B cell (primary cell): Measurements from ENCODE around the gene RNF212. TPM values are rescaled to one million over a fixed set of nuclear protein-coding genes. Genes with fewer than 3 reads are reported as not detected.

ENCODE experiments used
- ATAC-seq: fragments of 200-7000 bp; cut with Tn5 transposase; one replicate; pipeline ENCODE4 v1.10.0; 2021; ENCODE audit warnings: low read depth, mild to moderate bottlenecking, moderate number of reproducible peaks, moderate library complexity
- CTCF ChIA-PET: fragments of 350-600 bp; sonication (Branson Sonifier 250); formaldehyde crosslinking; loops from one replicate; lab custom pipeline; 2021; ENCODE audit warnings: antibody characterized with exemption, inconsistent platforms; lab: Charles Lee
- POLR2A ChIA-PET: fragments of 350-600 bp; sonication (Branson Sonifier 250); formaldehyde crosslinking; loops from one replicate; lab custom pipeline; 2021; ENCODE audit warnings: antibody characterized with exemption; lab: Charles Lee
- DNase-seq: peaks from one replicate; pipeline ENCODE4 v3.0.0; 2013
- H2AFZ ChIP-seq: 2 replicates; pipeline ENCODE4 v1.6.1; 2012; ENCODE audit warnings: mild to moderate bottlenecking, low read depth, low read length; ENCODE audit not compliant: insufficient read depth, poor library complexity, severe bottlenecking
- H3K27ac ChIP-seq, 2 donors: 1 replicate in 1 of 2; 2 replicates in 1 of 2; pipeline ENCODE4 v1.5.1; 2012 to 2013; ENCODE audit warnings: low read length in 2 of 2, mild to moderate bottlenecking in 2 of 2, moderate library complexity in 1 of 2
- H3K27me3 ChIP-seq, 4 experiments: fragments of 200-600 bp in 1 of 4; sonication (generic) in 1 of 4; replicated peaks in 1 of 4; 1 replicate in 2 of 4; 2 replicates in 2 of 4; pipeline versions ENCODE4 v1.6.1 to v1.7.0; 2013 to 2016; ENCODE audit warnings: low read length in 3 of 4, mild to moderate bottlenecking in 2 of 4, mixed read lengths in 1 of 4, moderate library complexity in 1 of 4; ENCODE audit not compliant: insufficient read depth in 4 of 4, control insufficient read depth in 3 of 4; ENCODE audit errors: control extremely low read depth in 1 of 4
- H3K36me3 ChIP-seq, 2 experiments: replicated peaks in 1 of 2; 1 replicate in 1 of 2; 2 replicates in 1 of 2; pipeline versions ENCODE4 v1.6.1 to v1.7.1; 2013; ENCODE audit warnings: low read length in 1 of 2; ENCODE audit not compliant: insufficient read depth in 2 of 2, control insufficient read depth in 1 of 2; ENCODE audit errors: control extremely low read depth in 1 of 2, extremely low read depth in 1 of 2
- H3K4me1 ChIP-seq, 2 donors: fragments of 200-600 bp in 1 of 2; sonication (generic) in 1 of 2; 1 replicate in 1 of 2; 2 replicates in 1 of 2; pipeline versions ENCODE4 v1.5.1 to v1.6.1; 2013 to 2017; ENCODE audit warnings: low read length in 2 of 2; ENCODE audit not compliant: control insufficient read depth in 2 of 2, insufficient read depth in 2 of 2
- H3K4me2 ChIP-seq: replicated peaks from 2 replicates; pipeline ENCODE3; 2012; ENCODE audit warnings: mild to moderate bottlenecking, low read depth, low read length; ENCODE audit not compliant: poor library complexity, severe bottlenecking
- H3K4me3 ChIP-seq, 5 experiments: fragments of 200-600 bp in 1 of 5; sonication (generic) in 1 of 5; 1 replicate in 3 of 5; 2 replicates in 2 of 5; pipeline versions ENCODE4 v1.5.1 to v1.7.0; 2011 to 2016; ENCODE audit warnings: low read length in 4 of 5, mild to moderate bottlenecking in 4 of 5, low read depth in 2 of 5, control low read depth in 1 of 5, moderate library complexity in 1 of 5; ENCODE audit not compliant: insufficient read depth in 1 of 5; ENCODE audit errors: control extremely low read depth in 1 of 5, extremely low read depth in 1 of 5
- H3K79me2 ChIP-seq: fragments of 200-600 bp; sonication (generic); one replicate; pipeline ENCODE4 v1.6.0; 2016; ENCODE audit warnings: low read length; ENCODE audit not compliant: control insufficient read depth, insufficient read depth
- H3K9ac ChIP-seq: fragments of 200-600 bp; sonication (generic); 2 replicates; pipeline ENCODE4 v1.6.1; 2017; ENCODE audit warnings: mild to moderate bottlenecking, low read length, moderate library complexity
- H3K9me3 ChIP-seq, 3 donors: one replicate each; pipeline versions ENCODE4 v1.6.1 to v1.7.1; 2013; ENCODE audit warnings: low read length in 2 of 3; ENCODE audit not compliant: control insufficient read depth in 2 of 3, insufficient read depth in 1 of 3; ENCODE audit errors: control extremely low read depth in 1 of 3
- H4K20me1 ChIP-seq: 2 replicates; pipeline ENCODE4 v1.6.0; 2012; ENCODE audit warnings: mild to moderate bottlenecking, low read length; ENCODE audit not compliant: insufficient read depth, control insufficient read depth, poor library complexity, severe bottlenecking
- H3K27ac Mint-ChIP-seq: one replicate; pipeline ENCODE4 v1.8.0; 2021; ENCODE audit warnings: mixed read lengths
- H3K27me3 Mint-ChIP-seq: one replicate; pipeline ENCODE4 v1.8.0; 2021; ENCODE audit warnings: mixed read lengths
- H3K4me1 Mint-ChIP-seq: one replicate; pipeline ENCODE4 v1.8.0; 2021; ENCODE audit warnings: mixed read lengths
- H3K4me3 Mint-ChIP-seq: one replicate; pipeline ENCODE4 v1.8.0; 2021; ENCODE audit warnings: mixed read lengths
- H3K9me3 Mint-ChIP-seq: one replicate; pipeline ENCODE4 v1.8.0; 2022; ENCODE audit warnings: mixed read lengths; ENCODE audit not compliant: insufficient read depth
- EZH2 ChIP-seq: IDR thresholded peaks from 2 replicates; pipeline ENCODE4 v1.6.1; 2012; ENCODE audit warnings: borderline replicate concordance, low read depth, mild to moderate bottlenecking, moderate library complexity, low read length; ENCODE audit not compliant: insufficient read depth, poor library complexity, severe bottlenecking
- WGBS: methylation state at CpG from one replicate; pipeline ENCODE4 v1.1.5; 2013; ENCODE audit warnings: missing lambda C conversion rate; ENCODE audit not compliant: insufficient coverage; 5-methylcytosine and 5-hydroxymethylcytosine counted together
- intact Hi-C: fragments of 100-400 bp; cut with micrococcal nuclease; formaldehyde crosslinking; loops from one replicate; pipeline ENCODE4 v1.10.0; 2022
- polyA plus RNA-seq: library from polyadenylated mRNA; depleted of rRNA; stranded (reverse); fragments of >200 nt; gene quantifications from 2 replicates; pipeline ENCODE4 v1.2.3, GENCODE V29; 2012
- total RNA-seq, 2 donors: library from RNA; stranded (reverse); fragments of 120-200 nt in 1 of 2; gene quantifications; 1 replicate in 1 of 2; 2 replicates in 1 of 2; pipeline versions ENCODE4 v1.2.3 to v1.2.4, GENCODE V29; 2013 to 2022
- TF ChIP-seq, protein P1 (sequence below): fragments of 200-600 bp; IDR thresholded peaks from one replicate; pipeline ENCODE4 v1.8.0; 2022; ENCODE audit warnings: antibody characterized with exemption, mild to moderate bottlenecking

RNF212 gene
- total and polyA plus RNA-seq, 2 donors (not counting 1 experiment from before 2014, with no cell fraction given), result 2.1 to 5.9 TPM

DNA sequence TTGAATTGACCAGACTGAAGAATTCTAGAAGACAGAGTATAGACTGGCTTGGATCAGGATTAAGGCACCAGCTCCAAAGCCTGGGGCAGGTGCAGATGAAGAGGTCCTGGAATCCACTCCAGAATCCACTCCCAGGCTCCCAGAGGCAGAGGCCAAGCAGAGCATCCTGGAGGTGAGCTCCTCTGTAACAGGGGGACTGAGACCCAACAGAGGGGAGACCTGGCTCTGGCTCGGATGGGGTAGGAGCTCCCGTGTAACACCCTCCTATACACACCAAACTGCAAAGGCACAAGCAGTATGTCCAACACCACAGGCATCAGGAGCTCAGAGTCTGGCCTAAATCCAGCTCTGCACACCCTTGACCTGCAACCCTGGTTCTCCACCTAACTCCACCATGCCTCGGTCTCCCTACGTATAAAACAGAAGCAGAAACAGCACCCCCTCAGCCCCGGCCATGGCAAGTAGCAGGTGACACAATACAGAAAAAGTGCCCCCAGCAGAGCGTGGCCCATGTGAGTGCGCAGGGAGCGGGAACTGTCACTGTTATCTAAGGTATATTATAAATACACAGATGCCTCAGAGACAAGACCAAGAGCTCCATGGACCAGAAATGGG, 14.9 kb downstream of the RNF212 start:
- TF ChIP-seq, protein P1, sequence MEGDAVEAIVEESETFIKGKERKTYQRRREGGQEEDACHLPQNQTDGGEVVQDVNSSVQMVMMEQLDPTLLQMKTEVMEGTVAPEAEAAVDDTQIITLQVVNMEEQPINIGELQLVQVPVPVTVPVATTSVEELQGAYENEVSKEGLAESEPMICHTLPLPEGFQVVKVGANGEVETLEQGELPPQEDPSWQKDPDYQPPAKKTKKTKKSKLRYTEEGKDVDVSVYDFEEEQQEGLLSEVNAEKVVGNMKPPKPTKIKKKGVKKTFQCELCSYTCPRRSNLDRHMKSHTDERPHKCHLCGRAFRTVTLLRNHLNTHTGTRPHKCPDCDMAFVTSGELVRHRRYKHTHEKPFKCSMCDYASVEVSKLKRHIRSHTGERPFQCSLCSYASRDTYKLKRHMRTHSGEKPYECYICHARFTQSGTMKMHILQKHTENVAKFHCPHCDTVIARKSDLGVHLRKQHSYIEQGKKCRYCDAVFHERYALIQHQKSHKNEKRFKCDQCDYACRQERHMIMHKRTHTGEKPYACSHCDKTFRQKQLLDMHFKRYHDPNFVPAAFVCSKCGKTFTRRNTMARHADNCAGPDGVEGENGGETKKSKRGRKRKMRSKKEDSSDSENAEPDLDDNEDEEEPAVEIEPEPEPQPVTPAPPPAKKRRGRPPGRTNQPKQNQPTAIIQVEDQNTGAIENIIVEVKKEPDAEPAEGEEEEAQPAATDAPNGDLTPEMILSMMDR, result no peak
- TF ChIP-seq EZH2, result no peak

DNA sequence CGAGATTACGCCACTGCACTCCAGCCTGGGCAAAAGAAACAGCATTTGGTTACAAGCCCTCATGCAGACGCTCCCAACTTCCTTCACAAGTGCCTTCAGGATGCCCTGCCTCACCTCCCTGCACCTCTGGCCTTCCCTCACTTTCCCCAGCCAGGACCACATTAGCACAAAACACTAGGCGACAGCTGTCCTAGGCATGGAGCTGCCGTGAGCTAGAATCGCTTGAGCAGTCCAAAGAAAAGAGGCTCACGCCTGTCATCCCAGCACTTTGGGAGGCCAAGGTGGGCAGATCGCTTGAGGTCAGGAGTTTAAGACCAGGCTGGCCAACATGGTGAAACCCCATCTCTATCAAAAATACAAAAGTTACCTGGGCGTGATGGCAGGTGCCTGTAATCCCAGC, 15.8 kb downstream of the RNF212 start:
- H3K36me3 ChIP-seq, result no peaks in the 10 kb centered on the region
- H3K79me2 ChIP-seq, result no peaks in the 10 kb centered on the region
- TF ChIP-seq, protein P1, result no peak
- TF ChIP-seq EZH2, result no peak
- H3K27ac ChIP-seq, result no peak overlapping the region
- intact Hi-C loops, result no loop called here
- ChIA-PET POLR2A (no interaction called here), CTCF (no interaction called here)
- Mint-ChIP-seq H3K4me1 (no peaks in the 10 kb centered on the region), H3K27me3 (peaks cover 4% of the 10 kb centered on the region), H3K4me3 (no peak overlapping the region), H3K27ac (no peak overlapping the region), H3K9me3 (no peaks in the 10 kb centered on the region)
- H3K4me3 ChIP-seq, result no peak overlapping the region
- no peak for DNase-seq
- H3K9me3 ChIP-seq, result no peaks in the 10 kb centered on the region
- H3K4me1 ChIP-seq, result no peaks in the 10 kb centered on the region
- no peak overlapping the region for H3K9ac ChIP-seq
- no peak overlapping the region for H3K4me2 ChIP-seq
- no peaks in the 10 kb centered on the region for H3K27me3 ChIP-seq
- no peaks in the 10 kb centered on the region for H4K20me1 ChIP-seq
- H2AFZ ChIP-seq, result no peak overlapping the region
- no peak for ATAC-seq
- WGBS, result 94% methylated on average over 6 of the region's 9 CpGs

More for the DNA sequence above, 14.9 kb downstream of the RNF212 start:
- H3K4me1 Mint-ChIP-seq, result no peaks in the 10 kb centered on the region
- intact Hi-C loops, result no loop called here
- H3K9me3 Mint-ChIP-seq, result no peaks in the 10 kb centered on the region
- no peaks in the 10 kb centered on the region for H3K36me3 ChIP-seq
- H3K4me2 ChIP-seq, result no peak overlapping the region
- H3K4me3 Mint-ChIP-seq, result no peak overlapping the region
- 85% methylated on average over 4 of the region's 8 CpGs for WGBS
- H3K4me3 ChIP-seq, result no peak overlapping the region
- H2AFZ ChIP-seq, result no peak overlapping the region
- CTCF ChIA-PET, result interaction anchor here (0.5 kb wide), 1 partner anchor 247 kb away, joined by 3 read pairs; no protein-coding TSS in a partner anchor
- H3K9ac ChIP-seq, result no peak overlapping the region
- no peak for ATAC-seq
- no peaks in the 10 kb centered on the region for H3K27me3 ChIP-seq
- H3K27ac ChIP-seq, result no peak overlapping the region
- H3K79me2 ChIP-seq, result no peaks in the 10 kb centered on the region
- POLR2A ChIA-PET, result no interaction called here
- DNase-seq, result no peak
- H3K27me3 Mint-ChIP-seq, result no peaks in the 10 kb centered on the region
- no peaks in the 10 kb centered on the region for H3K4me1 ChIP-seq
- no peaks in the 10 kb centered on the region for H3K9me3 ChIP-seq
- no peaks in the 10 kb centered on the region for H4K20me1 ChIP-seq
- H3K27ac Mint-ChIP-seq, result no peak overlapping the region
